Measurements from ENCODE around the gene CHD5.

Gene CHD5

DNA sequence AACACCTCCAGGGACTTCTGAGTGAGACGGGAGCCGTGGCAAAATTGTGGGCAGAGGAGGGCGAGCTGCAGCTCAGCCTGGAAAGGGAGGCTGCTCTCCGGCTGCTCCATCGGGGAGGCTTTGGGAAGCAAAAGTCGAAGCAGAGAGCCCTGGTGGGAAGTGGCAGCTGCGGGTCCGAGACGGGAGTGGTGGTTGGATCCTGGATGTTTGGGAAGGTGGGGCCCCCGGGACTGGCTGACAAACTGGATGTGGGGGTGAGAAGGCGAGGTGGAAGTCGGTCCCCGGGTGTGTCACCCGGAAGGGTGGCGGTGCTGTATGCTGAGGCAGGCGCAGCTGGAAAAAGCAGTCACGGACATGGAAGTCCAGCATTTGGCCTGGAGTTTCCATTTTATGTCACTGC is 82.3 kb downstream of the CHD5 start:
- Histone ChIP-seq H2AFZ (no peak overlapping the region), H3K27me3 (ENCODE audit: control insufficient read depth, insufficient read depth, low read length) (no peaks in the 10 kb centered on the region), H3K27ac (no peak overlapping the region), H3K4me1 (no peaks in the 10 kb centered on the region), H3K4me3 (ENCODE audit: low read depth, low read length) (no peak overlapping the region), H3K9ac (no peak overlapping the region), H3K36me3 (ENCODE audit: control insufficient read depth, insufficient read depth, low read length) (no peaks in the 10 kb centered on the region), H3K9me3 (ENCODE audit: control insufficient read depth, low read length) (no peaks in the 10 kb centered on the region), H3K4me2 (ENCODE audit: low read length) (no peak overlapping the region), H3K79me2 (no peaks in the 10 kb centered on the region)
- TF ChIP-seq, protein P1, sequence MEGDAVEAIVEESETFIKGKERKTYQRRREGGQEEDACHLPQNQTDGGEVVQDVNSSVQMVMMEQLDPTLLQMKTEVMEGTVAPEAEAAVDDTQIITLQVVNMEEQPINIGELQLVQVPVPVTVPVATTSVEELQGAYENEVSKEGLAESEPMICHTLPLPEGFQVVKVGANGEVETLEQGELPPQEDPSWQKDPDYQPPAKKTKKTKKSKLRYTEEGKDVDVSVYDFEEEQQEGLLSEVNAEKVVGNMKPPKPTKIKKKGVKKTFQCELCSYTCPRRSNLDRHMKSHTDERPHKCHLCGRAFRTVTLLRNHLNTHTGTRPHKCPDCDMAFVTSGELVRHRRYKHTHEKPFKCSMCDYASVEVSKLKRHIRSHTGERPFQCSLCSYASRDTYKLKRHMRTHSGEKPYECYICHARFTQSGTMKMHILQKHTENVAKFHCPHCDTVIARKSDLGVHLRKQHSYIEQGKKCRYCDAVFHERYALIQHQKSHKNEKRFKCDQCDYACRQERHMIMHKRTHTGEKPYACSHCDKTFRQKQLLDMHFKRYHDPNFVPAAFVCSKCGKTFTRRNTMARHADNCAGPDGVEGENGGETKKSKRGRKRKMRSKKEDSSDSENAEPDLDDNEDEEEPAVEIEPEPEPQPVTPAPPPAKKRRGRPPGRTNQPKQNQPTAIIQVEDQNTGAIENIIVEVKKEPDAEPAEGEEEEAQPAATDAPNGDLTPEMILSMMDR (IDR thresholded peaks at IDR 0.05): no peak

DNA sequence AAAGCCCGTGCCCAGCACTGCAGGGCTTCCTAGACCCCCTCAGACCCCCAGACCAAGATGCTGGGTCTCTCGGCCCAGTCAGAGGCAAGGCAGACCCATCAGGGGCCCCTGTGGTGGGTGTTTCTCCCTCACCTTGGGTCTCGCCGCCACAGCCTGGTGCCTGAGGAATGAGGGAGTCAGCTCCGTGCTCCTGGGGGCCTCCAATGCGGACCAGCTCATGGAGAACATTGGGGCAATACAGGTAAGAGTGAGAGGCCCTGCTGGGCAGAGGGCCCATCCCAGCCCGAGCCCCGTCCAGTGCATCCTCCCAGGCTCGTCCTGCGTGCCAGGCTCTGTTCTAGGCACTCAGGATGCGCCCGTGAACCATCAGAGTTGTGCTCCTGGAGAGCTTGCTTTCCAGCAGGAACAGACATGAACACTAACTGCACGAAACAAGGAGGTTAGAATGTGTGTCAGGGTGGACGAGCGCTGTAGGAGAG is 83.0 kb downstream of the CHD5 start:
- Histone ChIP-seq H3K4me1 (no peaks in the 10 kb centered on the region), H3K36me3 (ENCODE audit: control insufficient read depth, insufficient read depth, low read length) (no peaks in the 10 kb centered on the region), H3K9me3 (ENCODE audit: control insufficient read depth, low read length) (no peaks in the 10 kb centered on the region), H3K4me3 (ENCODE audit: low read depth, low read length) (no peak overlapping the region), H3K79me2 (no peaks in the 10 kb centered on the region), H3K27ac (no peak overlapping the region), H2AFZ (no peak overlapping the region), H3K27me3 (ENCODE audit: control insufficient read depth, insufficient read depth, low read length) (no peaks in the 10 kb centered on the region), H3K9ac (no peak overlapping the region), H3K4me2 (ENCODE audit: low read length) (no peak overlapping the region)
- TF ChIP-seq, protein P1 (IDR thresholded peaks at IDR 0.05): no peak

DNA sequence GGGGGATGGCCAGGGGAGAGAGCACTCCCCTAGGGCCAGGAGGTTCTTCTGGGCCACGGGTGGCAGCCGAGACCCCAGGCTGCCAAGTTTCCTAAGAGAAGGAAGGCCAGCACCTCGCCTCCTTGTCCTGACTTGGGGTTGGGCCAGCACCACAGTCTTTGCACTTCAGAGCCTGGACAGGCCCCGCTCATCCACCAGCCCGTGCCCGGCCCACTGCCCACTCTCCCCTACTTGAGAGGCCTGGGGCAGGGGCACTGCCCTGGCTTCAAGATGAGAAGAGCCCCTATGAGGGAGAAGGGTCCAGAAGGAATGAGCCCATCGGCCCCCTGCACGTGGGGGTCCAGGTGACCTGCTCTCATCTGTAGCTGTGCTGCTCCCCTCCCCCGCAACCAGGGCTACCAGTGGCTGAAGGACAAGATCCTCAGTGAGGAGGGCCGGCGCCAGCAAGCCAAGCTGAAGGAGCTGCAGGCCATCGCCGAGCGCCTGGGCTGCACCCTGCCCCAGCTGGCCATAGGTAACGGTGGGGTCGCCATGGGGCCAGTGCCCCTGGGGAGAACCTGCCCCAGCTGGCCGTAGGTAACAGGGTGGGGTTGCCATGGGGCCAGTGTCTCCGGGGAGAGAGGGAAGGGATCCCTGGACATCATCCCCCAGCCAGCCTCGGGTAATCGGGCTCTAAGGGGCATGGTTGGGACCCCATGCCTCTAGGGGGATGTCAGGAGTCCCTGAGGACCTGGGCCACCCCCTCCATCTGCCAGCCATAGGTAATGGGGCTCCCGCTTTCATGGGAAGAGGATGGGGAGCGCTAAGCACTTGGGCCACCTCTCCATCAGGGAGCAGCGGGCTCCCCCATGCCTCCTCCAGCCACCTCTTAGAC is 83.6 kb downstream of the CHD5 start:
- H3K4me3 ChIP-seq (ENCODE audit: low read depth, low read length): no peak overlapping the region
- no peaks in the 10 kb centered on the region for H3K36me3 ChIP-seq (ENCODE audit: control insufficient read depth, insufficient read depth, low read length)
- H3K4me2 ChIP-seq (ENCODE audit: low read length): no peak overlapping the region
- no peaks in the 10 kb centered on the region for H3K79me2 ChIP-seq
- no peaks in the 10 kb centered on the region for H3K9me3 ChIP-seq (ENCODE audit: control insufficient read depth, low read length)
- no peak overlapping the region for H3K9ac ChIP-seq
- H3K27ac ChIP-seq: no peak overlapping the region
- H2AFZ ChIP-seq: no peak overlapping the region
- H3K4me1 ChIP-seq: no peaks in the 10 kb centered on the region
- no peaks in the 10 kb centered on the region for H3K27me3 ChIP-seq (ENCODE audit: control insufficient read depth, insufficient read depth, low read length)
- TF ChIP-seq, protein P1 (IDR thresholded peaks at IDR 0.05): no peak

DNA sequence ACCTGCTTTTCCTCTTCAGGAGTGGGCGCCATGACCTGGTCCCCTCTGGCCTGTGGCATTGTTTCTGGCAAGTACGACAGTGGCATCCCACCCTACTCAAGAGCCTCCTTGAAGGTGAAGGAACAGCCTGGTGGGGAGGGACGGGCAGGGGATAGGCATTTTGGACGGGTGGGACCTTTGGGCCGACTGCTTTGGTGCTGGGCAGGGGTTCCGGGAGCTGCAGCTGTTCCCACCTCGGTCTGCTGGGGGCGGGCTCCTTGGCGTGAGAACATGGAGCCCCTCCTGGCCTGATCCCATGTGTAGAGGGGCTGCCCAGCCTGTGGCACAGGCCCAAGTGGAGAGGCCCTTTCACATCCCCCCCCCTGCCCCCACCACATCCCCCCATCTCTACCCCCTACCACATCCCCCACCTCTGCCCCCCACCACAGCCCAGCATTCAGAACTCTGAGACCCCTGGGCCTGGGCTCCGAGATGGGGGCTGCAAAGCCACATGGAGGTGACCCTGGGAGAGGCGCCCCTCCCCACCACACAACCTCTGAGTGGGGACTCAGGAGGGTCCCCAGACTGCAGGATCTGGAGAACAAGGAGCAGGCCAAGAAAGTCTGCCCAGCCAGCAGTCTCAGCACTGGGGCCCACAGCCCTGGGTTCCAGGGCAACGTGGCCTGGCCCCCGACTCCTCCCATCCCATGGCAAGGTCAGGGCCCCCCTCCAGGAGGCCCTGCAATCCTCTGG is 84.4 kb downstream of the CHD5 start:
- H3K9me3 ChIP-seq (ENCODE audit: control insufficient read depth, low read length): no peaks in the 10 kb centered on the region
- TF ChIP-seq, protein P1 (IDR thresholded peaks at IDR 0.05): no peak
- H3K27me3 ChIP-seq (ENCODE audit: control insufficient read depth, insufficient read depth, low read length): no peaks in the 10 kb centered on the region
- no peaks in the 10 kb centered on the region for H3K36me3 ChIP-seq (ENCODE audit: control insufficient read depth, insufficient read depth, low read length)
- H3K79me2 ChIP-seq: no peaks in the 10 kb centered on the region
- no peak overlapping the region for H3K9ac ChIP-seq
- no peak overlapping the region for H2AFZ ChIP-seq
- no peaks in the 10 kb centered on the region for H3K4me1 ChIP-seq
- H3K27ac ChIP-seq: no peak overlapping the region
- no peak overlapping the region for H3K4me2 ChIP-seq (ENCODE audit: low read length)
- no peak overlapping the region for H3K4me3 ChIP-seq (ENCODE audit: low read depth, low read length)

Measured in parathyroid adenoma (tissue), 2 donors.